K562 (cell line): ENCODE data around the gene GTF3C4. TPM values are rescaled to one million over a fixed set of nuclear protein-coding genes. Genes with fewer than 3 reads are reported as not detected.

Experiments used
- ATAC-seq: fragments of 200-7000 bp; cut with Tn5 transposase; 3 replicates; pipeline ENCODE4 v1.9.1; 2020; ENCODE audit warnings: moderate library complexity
- BruUV-seq: library from RNA; stranded (reverse); fragments of 400-500 nt; replicated peaks from 2 replicates; lab custom pipeline; 2021; lab: Mats Ljungman, UMichigan
- CTCF ChIA-PET: fragments of 300-600 bp; formaldehyde crosslinking; extraction: SDS; loops from one replicate; lab custom pipeline; 2021; ENCODE audit warnings: low intra/inter-chr PET ratio; lab: Yijun Ruan, JAX
- POLR2A ChIA-PET: fragments of 300-600, 350-650 bp; sonication (Branson Sonifier 250); formaldehyde crosslinking; extraction: SDS; loops from one replicate; lab custom pipeline; 2021; ENCODE audit warnings: antibody characterized with exemption, inconsistent platforms; lab: Yijun Ruan, JAX
- DNase-seq, 4 experiments: peaks; one replicate each; pipeline versions ENCODE4 v3.0.0 to v3.0.0-alpha.2; 2011 to 2018; ENCODE audit warnings: low spot score in 3 of 4, mixed read lengths in 3 of 4; ENCODE audit errors: extremely low read depth in 1 of 4
- FAIRE-seq: peaks from 2 replicates; lab custom pipeline; 2011; peaks lifted over from hg19 to GRCh38; lab: Jason Lieb, UNC
- H2AFZ ChIP-seq: 2 replicates; pipeline ENCODE4 v1.6.0; 2011; ENCODE audit warnings: low read depth, low read length, control low read depth, inconsistent platforms
- H3K27ac ChIP-seq: fragments of 200-600 bp; 3 replicates; pipeline ENCODE4 v1.8.0; 2011; ENCODE audit warnings: low read depth, mild to moderate bottlenecking, control low read depth, inconsistent platforms, low read length, moderate library complexity, mixed read lengths; ENCODE audit errors: extremely low read depth
- H3K27me3 ChIP-seq, 2 experiments: fragments of 300-600 bp in 1 of 2; 2 replicates in 1 of 2; 3 replicates in 1 of 2; pipeline versions ENCODE4 v1.6.0 to v1.8.0; 2011; ENCODE audit warnings: inconsistent platforms in 2 of 2, low read length in 2 of 2, mild to moderate bottlenecking in 1 of 2, mixed read lengths in 1 of 2, moderate library complexity in 1 of 2; ENCODE audit not compliant: control insufficient read depth in 2 of 2, insufficient read depth in 2 of 2
- H3K36me3 ChIP-seq: fragments of 300-600 bp; 3 replicates; pipeline ENCODE4 v1.8.0; 2011; ENCODE audit warnings: mild to moderate bottlenecking, low read length, inconsistent platforms; ENCODE audit not compliant: control insufficient read depth, insufficient read depth
- H3K4me1 ChIP-seq, 2 experiments: fragments of 200-600 bp in 1 of 2; replicated peaks in 1 of 2; 2 replicates in 1 of 2; 3 replicates in 1 of 2; pipeline versions ENCODE4 v1.5.1 to v1.8.0; 2011; ENCODE audit warnings: inconsistent platforms in 2 of 2, low read length in 2 of 2, mild to moderate bottlenecking in 1 of 2, mixed read lengths in 1 of 2, moderate library complexity in 1 of 2; ENCODE audit not compliant: control insufficient read depth in 2 of 2, insufficient read depth in 2 of 2
- H3K4me2 ChIP-seq: 2 replicates; pipeline ENCODE4 v1.6.1; 2011; ENCODE audit warnings: low read length, control low read depth, inconsistent platforms, mixed read lengths; ENCODE audit not compliant: insufficient read depth
- H3K4me3 ChIP-seq: fragments of 200-600 bp; sonication (generic), shearing (Covaris generic); 2 replicates; pipeline ENCODE4 v1.5.1; 2016; ENCODE audit warnings: control low read depth, inconsistent platforms
- H3K79me2 ChIP-seq: fragments of 200-600 bp; 3 replicates; pipeline ENCODE4 v1.8.0; 2011; ENCODE audit warnings: low read length, inconsistent platforms; ENCODE audit not compliant: control insufficient read depth, insufficient read depth
- H3K9ac ChIP-seq, 2 experiments: 2 replicates each; pipeline versions ENCODE4 v1.6.0 to v1.6.1; 2011; ENCODE audit warnings: low read depth in 2 of 2, low read length in 2 of 2, control low read depth in 1 of 2, inconsistent platforms in 1 of 2, mild to moderate bottlenecking in 1 of 2, mixed read lengths in 1 of 2; ENCODE audit not compliant: insufficient read depth in 1 of 2
- H3K9me1 ChIP-seq: one replicate; pipeline ENCODE4 v1.6.0; 2011; ENCODE audit warnings: inconsistent platforms, mild to moderate bottlenecking, low read length, moderate library complexity; ENCODE audit not compliant: control insufficient read depth, insufficient read depth
- H3K9me3 ChIP-seq: replicated peaks from 2 replicates; pipeline ENCODE4 v1.5.1; 2011; ENCODE audit warnings: low read depth, low read length, inconsistent platforms; ENCODE audit not compliant: control insufficient read depth, insufficient read depth
- H4K20me1 ChIP-seq: replicated peaks from 2 replicates; pipeline ENCODE4 v1.6.1; 2011; ENCODE audit warnings: low read length, inconsistent platforms, mixed read lengths; ENCODE audit not compliant: control insufficient read depth, insufficient read depth
- LARP7 ChIP-seq: fragments of 450-650 bp; IDR thresholded peaks from 2 replicates; pipeline ENCODE4 v1.6.1; 2016
- PHB2 ChIP-seq: fragments of 450-650 bp; IDR thresholded peaks from 2 replicates; pipeline ENCODE4 v1.6.1; 2017; ENCODE audit warnings: low read depth
- TBL1XR1 ChIP-seq, 2 experiments: IDR thresholded peaks; 2 replicates each; pipeline ENCODE4 v1.6.1; 2012; ENCODE audit warnings: improper control_type of control experiment in 2 of 2, low read length in 2 of 2, mild to moderate bottlenecking in 1 of 2
- TRIM28 ChIP-seq: fragments of 450-650 bp; IDR thresholded peaks from 2 replicates; pipeline ENCODE4 v1.6.1; 2017
- ZBTB17 ChIP-seq: fragments of 450-650 bp; formaldehyde crosslinking; IDR thresholded peaks from 2 replicates; pipeline ENCODE4 v1.4.0; 2020; ENCODE audit warnings: mild to moderate bottlenecking
- WGBS: fragments of 100-300 bp; shearing (Covaris generic); methylation state at CpG from one replicate; pipeline ENCODE4 v1.1.6; 2016; ENCODE audit warnings: low coverage, mixed read lengths; ENCODE audit not compliant: insufficient coverage; ENCODE audit errors: missing lambda C conversion rate; 5-methylcytosine and 5-hydroxymethylcytosine counted together
- in situ Hi-C: fragments of 300-500 bp; cut with MboI; formaldehyde crosslinking; loops from 4 replicates; pipeline ENCODE4 v1.15.0; 2018; ENCODE audit warnings: inconsistent platforms, mixed read lengths
- intact Hi-C: fragments of 100-400 bp; cut with micrococcal nuclease; formaldehyde crosslinking; loops from 2 replicates; pipeline ENCODE4 v1.14.2; 2022
- polyA plus RNA-seq, 8 experiments: library from polyadenylated mRNA; depleted of rRNA in 4 of 8; stranded (reverse) in 5 of 8; unstranded in 3 of 8; fragments of >200 nt; fragmentation: Nextera tagmentation in 2 of 8; fragmentation: Illumina TruSeq in 1 of 8; extraction: Ambion mirVana in 2 of 8; extraction: Trizol in 1 of 8; gene quantifications; 2 replicates each; pipeline versions ENCODE4 v1.2.1 to v1.2.3, GENCODE V29; 2011 to 2014; ENCODE audit warnings: inconsistent platforms in 1 of 8, missing spikeins in 1 of 8
- total RNA-seq, 7 experiments: library from RNA; depleted of rRNA in 6 of 7; stranded (reverse); fragments of >200 nt in 6 of 7; fragmentation: Illumina TruSeq in 2 of 7; extraction: Trizol in 2 of 7; gene quantifications; 2 replicates each; pipeline versions ENCODE4 v1.2.1 to v1.2.3, GENCODE V29; 2011 to 2021; ENCODE audit warnings: low replicate concordance in 1 of 7
- TF ChIP-seq, protein P1 (sequence below): sonication (generic); formaldehyde crosslinking; IDR thresholded peaks from 2 replicates; pipeline ENCODE4 v1.8.0; 2022; ENCODE audit warnings: missing genetic modification reagents, mild to moderate bottlenecking, moderate library complexity, borderline replicate concordance

Gene GTF3C4
- total and polyA plus RNA-seq, 9 of the 15 experiments (the other 6 are each of a cell fraction or from before 2014, with no cell fraction given) = 3.9 to 20.0 (median 12.2) TPM

DNA sequence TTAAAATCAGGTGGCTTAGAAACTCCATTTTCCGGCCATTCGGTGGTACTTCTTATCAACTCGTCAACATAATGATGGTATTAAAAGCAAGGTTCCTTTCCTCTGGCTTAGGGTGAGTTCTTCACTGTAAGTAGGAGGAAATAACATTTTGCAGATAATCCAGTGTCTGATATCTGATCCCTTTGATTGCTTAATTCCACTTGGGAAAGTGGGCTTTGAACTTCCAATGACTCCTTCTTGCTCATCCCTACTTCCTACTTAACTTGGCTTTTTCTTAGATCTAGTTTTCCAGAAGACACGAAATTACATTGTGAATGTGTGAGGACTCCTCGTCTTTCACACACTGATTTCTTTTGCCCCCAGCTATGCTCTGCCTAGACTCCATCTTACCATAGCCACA lies 32.0 kb upstream of the GTF3C4 start:
- TF ChIP-seq LARP7 = no peak
- no peak for TF ChIP-seq TBL1XR1 (IDR thresholded peaks at IDR 0.05; ENCODE audit: low read length in 2 of 2)
- TF ChIP-seq, all 486 proteins: peak for 0
- DNase-seq (no peak), FAIRE-seq (no peak), ATAC-seq (no peak)
- Histone ChIP-seq H3K79me2 (no peaks in the 10 kb centered on the region), H3K27me3 (no peaks in the 10 kb centered on the region), H2AFZ (no peak overlapping the region), H3K9me3 (no peaks in the 10 kb centered on the region), H3K4me3 (no peak overlapping the region), H3K9me1 (no peaks in the 10 kb centered on the region), H3K9ac (no peak overlapping the region), H3K36me3 (peaks cover 80% of the 10 kb centered on the region; the same call in 2 of the 3 replicates), H3K4me1 (no peaks in the 10 kb centered on the region), H3K27ac (no peak overlapping the region), H4K20me1 (no peaks in the 10 kb centered on the region), H3K4me2 (no peak overlapping the region)
- ChIA-PET CTCF (no interaction called here), POLR2A (no interaction called here)
- WGBS = 82% methylated on average over 5 of the region's 5 CpGs
- intact Hi-C loops = no loop called here
- in situ Hi-C loops = no loop called here
- no TSS peak for BruUV-seq

DNA sequence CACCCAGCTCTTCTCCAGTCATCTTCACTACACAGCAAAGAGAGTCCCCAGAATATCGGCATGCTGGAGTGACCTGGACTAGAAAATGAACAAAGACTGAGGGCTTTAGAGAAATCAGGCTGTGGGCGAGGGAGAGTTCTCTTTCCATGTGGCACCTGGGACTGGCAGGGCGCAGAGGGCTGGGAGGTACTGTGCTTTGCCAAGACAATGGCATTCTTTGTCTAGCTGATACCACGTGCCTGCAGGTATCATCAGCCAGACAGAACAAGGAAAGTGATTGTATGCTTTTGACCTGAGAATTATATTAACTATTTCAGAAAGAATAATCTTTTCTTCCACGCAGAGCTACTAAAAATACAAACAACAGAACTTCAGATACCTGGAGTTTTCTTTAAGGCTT lies 30.9 kb upstream of the GTF3C4 start:
- BruUV-seq = no TSS peak
- H3K9me1 ChIP-seq = no peaks in the 10 kb centered on the region
- H3K36me3 ChIP-seq = peaks cover 84% of the 10 kb centered on the region; the same call in 2 of the 3 replicates
- FAIRE-seq (no peak), DNase-seq (no peak)
- no peaks in the 10 kb centered on the region for H3K4me1 ChIP-seq
- POLR2A ChIA-PET = no interaction called here
- CTCF ChIA-PET = no interaction called here
- in situ Hi-C loops (no loop called here), intact Hi-C loops (no loop called here)
- no peaks in the 10 kb centered on the region for H3K9me3 ChIP-seq
- no peak for TF ChIP-seq ZBTB17 (CRISPR knock-in tag)
- TF ChIP-seq, protein P1, sequence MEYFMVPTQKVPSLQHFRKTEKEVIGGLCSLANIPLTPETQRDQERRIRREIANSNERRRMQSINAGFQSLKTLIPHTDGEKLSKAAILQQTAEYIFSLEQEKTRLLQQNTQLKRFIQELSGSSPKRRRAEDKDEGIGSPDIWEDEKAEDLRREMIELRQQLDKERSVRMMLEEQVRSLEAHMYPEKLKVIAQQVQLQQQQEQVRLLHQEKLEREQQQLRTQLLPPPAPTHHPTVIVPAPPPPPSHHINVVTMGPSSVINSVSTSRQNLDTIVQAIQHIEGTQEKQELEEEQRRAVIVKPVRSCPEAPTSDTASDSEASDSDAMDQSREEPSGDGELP (CRISPR knock-in tag) = no peak
- TF ChIP-seq PHB2 = no peak
- no peak for TF ChIP-seq TRIM28
- TF ChIP-seq, all 486 proteins: peak for 0
- no peak for ATAC-seq
- no peak overlapping the region for H3K9ac ChIP-seq
- no peaks in the 10 kb centered on the region for H4K20me1 ChIP-seq
- H3K79me2 ChIP-seq = no peaks in the 10 kb centered on the region
- no peaks in the 10 kb centered on the region for H3K27me3 ChIP-seq
- 100% methylated on average over 5 of the region's 5 CpGs for WGBS
- no peak overlapping the region for H3K4me2 ChIP-seq
- H3K4me3 ChIP-seq = no peak overlapping the region
- no peak overlapping the region for H3K27ac ChIP-seq
- H2AFZ ChIP-seq = no peak overlapping the region
